GM13976 (cell line): ENCODE results near the gene GABRB3.

Experiments used
- DNase-seq: peaks from one replicate; pipeline ENCODE4 v3.0.0; 2012; ENCODE audit warnings: low spot score
- in situ Hi-C: fragments of 300-500 bp; cut with MboI; formaldehyde crosslinking; loops from one replicate; pipeline ENCODE4 v1.12.0; 2022; ENCODE audit warnings: low sequenced_read_pairs, mixed read lengths, inconsistent platforms; ENCODE audit not compliant: unreplicated experiment
- TF ChIP-seq, protein P1 (sequence below): IDR thresholded peaks from 2 replicates; pipeline ENCODE4 v1.5.1; 2012; ENCODE audit warnings: borderline replicate concordance, mild to moderate bottlenecking; ENCODE audit not compliant: insufficient read depth; ENCODE audit errors: extremely low read depth, missing control alignments, control extremely low read depth

The GABRB3 gene

DNA sequence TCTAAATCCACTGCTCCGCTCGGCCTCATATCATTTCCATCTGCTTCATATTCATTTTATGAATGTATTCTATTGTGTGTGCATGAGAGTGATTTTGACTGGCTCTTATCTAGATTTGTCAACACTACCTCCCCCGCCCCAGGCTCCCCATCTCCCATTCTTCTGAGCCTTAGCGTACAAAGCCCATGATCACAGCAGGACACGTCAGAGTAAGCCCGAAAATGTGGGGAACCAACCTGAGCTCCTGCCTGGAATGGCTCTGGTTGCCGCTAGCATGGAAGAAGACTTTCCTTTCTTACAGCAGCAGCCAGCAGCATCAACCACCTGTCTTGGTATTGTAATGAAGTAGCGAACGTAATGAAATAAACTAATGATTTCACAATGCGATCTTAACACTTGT lies 61.4 kb downstream of the GABRB3 start:
- no peak for DNase-seq
- TF ChIP-seq, protein P1, sequence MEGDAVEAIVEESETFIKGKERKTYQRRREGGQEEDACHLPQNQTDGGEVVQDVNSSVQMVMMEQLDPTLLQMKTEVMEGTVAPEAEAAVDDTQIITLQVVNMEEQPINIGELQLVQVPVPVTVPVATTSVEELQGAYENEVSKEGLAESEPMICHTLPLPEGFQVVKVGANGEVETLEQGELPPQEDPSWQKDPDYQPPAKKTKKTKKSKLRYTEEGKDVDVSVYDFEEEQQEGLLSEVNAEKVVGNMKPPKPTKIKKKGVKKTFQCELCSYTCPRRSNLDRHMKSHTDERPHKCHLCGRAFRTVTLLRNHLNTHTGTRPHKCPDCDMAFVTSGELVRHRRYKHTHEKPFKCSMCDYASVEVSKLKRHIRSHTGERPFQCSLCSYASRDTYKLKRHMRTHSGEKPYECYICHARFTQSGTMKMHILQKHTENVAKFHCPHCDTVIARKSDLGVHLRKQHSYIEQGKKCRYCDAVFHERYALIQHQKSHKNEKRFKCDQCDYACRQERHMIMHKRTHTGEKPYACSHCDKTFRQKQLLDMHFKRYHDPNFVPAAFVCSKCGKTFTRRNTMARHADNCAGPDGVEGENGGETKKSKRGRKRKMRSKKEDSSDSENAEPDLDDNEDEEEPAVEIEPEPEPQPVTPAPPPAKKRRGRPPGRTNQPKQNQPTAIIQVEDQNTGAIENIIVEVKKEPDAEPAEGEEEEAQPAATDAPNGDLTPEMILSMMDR: no peak
- in situ Hi-C loops: no loop called here

- in situ Hi-C loops: no loop called here
- DNase-seq: no peak
- TF ChIP-seq, protein P1: no peak
Measured at GRCh38 chr15:26702381-26702780, 70.5 kb downstream of the GABRB3 start.

- in situ Hi-C loops: no loop called here
- TF ChIP-seq, protein P1: no peak
- no peak for DNase-seq
Measured at GRCh38 chr15:26698555-26698954, 74.3 kb downstream of the GABRB3 start.

- TF ChIP-seq, protein P1: no peak
- DNase-seq: no peak
- in situ Hi-C loops: no loop called here
Measured at GRCh38 chr15:26697913-26698312, 75.0 kb downstream of the GABRB3 start.

- in situ Hi-C loops: no loop called here
- TF ChIP-seq, protein P1: no peak
- DNase-seq: no peak
Measured at GRCh38 chr15:26691249-26691648, 81.6 kb downstream of the GABRB3 start.

DNA sequence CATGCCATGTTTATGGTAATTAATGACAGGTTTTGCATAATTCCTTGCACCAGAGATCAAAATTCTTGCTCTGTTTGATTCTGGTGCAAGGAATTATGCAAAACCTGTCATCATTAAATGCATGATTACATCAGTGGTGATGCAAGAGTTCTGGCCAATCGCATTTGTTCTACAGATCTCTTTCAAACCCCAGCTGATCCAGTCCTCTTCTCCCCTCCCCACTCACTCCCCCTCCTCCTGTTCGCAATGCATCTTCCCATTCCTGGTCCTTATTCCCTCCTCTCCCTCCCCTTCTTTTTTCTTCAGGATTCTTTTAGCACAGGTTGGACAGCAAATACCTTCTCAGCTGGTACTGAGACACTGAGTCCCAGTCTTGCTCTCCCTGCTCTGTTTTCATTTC lies 82.1 kb downstream of the GABRB3 start:
- TF ChIP-seq, protein P1: no peak
- in situ Hi-C loops: no loop called here
- DNase-seq: no peak

DNA sequence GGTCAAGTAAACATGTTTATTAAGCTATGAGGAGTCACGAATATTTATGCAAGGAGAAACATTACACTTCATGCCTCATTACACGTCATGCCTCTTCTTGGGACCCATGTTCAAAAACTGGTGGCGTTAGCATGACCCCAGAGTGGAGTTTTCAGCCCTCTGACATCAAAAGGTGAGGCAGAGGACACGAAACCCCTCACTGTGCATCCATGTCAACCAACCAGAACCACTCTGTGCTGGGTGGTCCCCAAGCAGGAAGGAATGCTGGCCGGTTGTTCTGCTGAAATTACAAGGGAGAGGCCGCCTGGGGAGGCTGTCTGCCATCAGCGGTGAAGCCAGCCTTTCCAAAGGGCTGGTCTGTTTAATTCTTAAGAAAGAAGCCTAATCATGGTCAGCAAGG lies 83.4 kb downstream of the GABRB3 start:
- in situ Hi-C loops: no loop called here
- no peak for DNase-seq
- TF ChIP-seq, protein P1: no peak
